HG02840 (cell line): ENCODE data around the gene GJD3.
"Not testable (repeated sequence)": the region's sequence is repeated elsewhere in the genome, so short reads cannot be mapped to it uniquely, and the experiment has no call there.

ENCODE experiments used
- ATAC-seq: cut with Tn5 transposase; IDR thresholded peaks from one replicate; pipeline ENCODE4 v1.9.1; 2021; ENCODE audit warnings: mild to moderate bottlenecking, moderate library complexity, moderate number of reproducible peaks; ENCODE audit not compliant: unreplicated experiment, low FRiP score

The GJD3 gene, protein sequence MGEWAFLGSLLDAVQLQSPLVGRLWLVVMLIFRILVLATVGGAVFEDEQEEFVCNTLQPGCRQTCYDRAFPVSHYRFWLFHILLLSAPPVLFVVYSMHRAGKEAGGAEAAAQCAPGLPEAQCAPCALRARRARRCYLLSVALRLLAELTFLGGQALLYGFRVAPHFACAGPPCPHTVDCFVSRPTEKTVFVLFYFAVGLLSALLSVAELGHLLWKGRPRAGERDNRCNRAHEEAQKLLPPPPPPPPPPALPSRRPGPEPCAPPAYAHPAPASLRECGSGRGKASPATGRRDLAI

DNA sequence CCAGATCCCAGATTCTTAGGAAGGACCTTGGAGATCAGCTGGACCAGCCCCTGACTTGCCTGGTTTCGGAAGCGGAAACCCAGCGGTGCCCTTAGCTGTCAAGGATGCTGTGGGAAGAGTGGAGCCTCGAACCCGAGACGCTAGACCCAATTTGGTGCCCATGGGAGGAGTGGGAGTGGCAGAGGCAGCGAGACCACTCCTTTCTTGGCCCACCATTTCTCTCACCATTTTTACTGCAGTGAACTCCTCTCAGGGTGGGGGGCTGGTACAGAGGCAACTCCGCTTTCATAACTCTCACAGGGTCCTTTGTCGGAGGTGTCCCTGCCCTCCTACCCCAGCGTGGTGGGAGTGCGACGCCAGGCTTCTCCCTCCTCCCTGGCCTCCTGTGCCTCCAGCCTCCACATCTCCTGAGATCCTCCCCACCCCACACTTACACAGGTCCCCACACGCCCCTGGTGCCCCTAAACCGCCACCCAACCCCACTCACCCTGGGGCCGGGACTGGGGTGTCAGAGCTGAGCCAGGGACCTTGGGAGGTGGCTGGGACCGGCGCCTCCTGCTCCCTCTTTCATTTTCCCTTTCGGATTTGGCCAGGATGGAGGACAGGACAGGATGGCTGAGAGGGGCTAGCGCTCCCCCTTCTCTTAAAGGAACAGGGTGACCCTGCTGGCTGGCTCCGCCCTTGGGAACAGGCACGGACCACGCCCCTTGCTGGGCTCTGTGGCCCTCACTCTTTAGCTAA is at the start of gene GJD3:
TSS of gene GJD3 (minus strand) at position 617 of the 741 bp plus-strand sequence. CDS start 922 bp downstream, outside the sequence.
- no peak for ATAC-seq

- ATAC-seq, result not testable (repeated sequence)
These were observed 49.8 kb upstream of the GJD3 start for GRCh38 chr17:40414312-40414711.

DNA sequence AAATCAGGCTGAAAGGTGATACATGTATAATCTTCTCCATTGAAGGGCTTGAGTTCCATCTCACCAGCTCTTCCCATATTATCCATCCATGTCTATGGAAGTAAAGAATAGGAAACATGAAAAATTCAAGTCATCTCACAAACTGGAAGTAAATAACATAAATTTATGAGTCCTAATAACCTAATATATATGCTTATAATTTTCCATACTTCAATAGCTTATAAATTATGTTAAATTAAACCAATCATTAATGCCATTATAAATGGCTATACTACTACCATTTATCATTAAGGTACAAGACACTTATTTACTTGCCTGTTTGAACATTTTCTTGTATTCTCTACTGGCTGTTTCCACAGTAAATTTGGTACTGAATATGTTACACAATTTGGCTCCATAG is 48.3 kb upstream of the GJD3 start:
- ATAC-seq, result no peak

DNA sequence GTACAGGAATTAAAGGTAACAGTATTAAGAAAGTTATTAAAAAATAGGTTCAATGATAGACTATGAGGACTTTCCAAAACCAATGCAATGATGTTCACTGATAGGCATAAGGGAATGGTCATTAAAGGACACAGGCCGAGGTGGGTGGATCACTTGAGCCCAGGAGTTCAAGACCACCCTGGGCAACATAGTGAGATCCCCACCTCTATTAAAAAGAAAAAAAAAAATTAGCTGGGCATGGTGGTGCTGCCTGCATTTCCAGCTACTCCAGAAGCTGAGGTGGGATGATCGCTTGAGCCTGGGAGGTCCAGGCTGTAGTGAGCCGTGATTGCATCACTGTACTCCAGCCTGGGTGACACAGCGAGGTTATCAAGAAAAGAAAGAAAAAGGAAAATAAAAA is 47.3 kb upstream of the GJD3 start:
- no peak for ATAC-seq

- no peak for ATAC-seq
These were observed 45.5 kb upstream of the GJD3 start for GRCh38 chr17:40410082-40410481.

DNA sequence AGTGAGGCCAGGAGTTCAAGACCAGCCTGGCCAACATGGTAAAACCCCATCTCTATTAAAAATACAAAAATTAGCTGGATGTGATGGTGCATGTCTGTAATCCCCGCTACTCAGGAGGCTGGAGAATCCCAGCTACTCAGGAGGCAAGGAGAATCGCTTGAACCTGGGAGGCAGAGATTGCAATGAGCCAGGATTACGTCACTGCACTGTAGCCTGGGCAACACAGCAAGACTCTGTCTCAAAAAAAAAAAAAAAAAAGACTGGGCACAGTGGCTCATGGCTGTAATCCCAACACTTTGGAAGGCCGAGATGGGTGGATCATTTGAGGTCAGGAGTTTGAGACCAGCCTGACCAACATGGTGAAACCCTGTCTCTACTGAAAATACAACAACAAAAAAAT is 45.0 kb upstream of the GJD3 start:
- not testable (repeated sequence) for ATAC-seq

DNA sequence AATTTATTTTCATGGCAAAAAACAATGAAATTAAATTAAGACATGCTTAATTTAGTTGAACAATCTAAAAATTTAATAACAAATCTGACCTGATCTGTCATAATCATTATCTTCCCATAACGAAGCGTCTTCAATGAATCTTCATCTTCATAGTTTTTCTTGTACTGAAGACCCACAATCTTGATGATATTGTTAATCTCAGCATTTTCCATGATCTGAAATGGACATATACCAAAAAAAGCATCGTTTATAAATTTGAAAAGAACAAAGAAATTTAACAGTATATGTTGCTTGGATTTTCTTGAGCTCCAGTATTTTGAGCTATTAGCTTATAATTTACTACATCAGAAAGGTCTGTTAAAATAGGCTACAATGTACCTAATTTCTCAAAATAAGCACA is 42.9 kb upstream of the GJD3 start:
- no peak for ATAC-seq

GRCh38 chr17:40404003-40404402 is 39.5 kb upstream of the GJD3 start:
- no peak for ATAC-seq

- ATAC-seq, result no peak
These were observed 38.1 kb upstream of the GJD3 start for GRCh38 chr17:40402668-40403067.

- ATAC-seq, result no peak
These were observed 34.6 kb upstream of the GJD3 start for GRCh38 chr17:40399185-40399584.

DNA sequence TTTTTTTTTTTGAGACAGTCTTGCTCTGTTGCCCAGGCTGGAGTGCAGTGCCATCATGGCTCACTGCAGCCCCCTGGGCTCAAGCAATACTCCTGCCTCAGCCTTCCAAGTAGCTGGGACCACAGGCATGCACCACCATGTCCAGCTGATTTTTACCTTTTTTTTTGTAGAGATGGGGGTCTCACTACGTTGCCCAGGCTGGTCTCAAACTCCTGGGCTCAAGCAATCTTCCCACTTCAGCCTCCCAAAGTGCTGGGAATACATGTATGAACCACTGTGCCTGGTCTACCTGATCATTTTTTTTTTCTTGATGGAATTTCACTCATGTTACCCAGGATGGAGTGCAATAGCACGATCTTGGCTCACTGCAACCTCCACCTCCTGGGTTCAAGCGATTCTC is 22.0 kb upstream of the GJD3 start:
- ATAC-seq, result not testable (repeated sequence)

DNA sequence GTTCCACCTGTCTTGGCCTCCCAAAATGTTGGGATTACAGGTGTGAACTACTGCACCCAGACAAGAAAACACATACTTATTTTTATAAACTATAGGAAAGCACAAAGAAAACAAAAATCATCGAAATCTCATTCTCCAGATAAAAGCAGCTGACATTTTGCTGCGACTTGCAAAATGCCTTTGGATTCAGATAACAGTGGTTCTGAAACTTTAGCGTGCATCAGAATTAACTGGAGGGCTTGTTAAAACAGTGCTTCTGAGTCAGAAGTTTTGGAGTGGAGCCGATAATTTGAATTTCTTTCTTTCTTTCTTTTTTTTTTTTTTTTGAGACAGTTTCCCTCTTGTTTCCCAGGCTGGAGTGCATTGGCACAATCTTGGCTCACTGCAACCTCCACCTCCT is 17.7 kb upstream of the GJD3 start:
- ATAC-seq, result no peak

- no peak for ATAC-seq
These were observed 14.4 kb upstream of the GJD3 start for GRCh38 chr17:40378966-40379365.

- ATAC-seq, result no peak
These were observed 13.3 kb upstream of the GJD3 start for GRCh38 chr17:40377832-40378231.

DNA sequence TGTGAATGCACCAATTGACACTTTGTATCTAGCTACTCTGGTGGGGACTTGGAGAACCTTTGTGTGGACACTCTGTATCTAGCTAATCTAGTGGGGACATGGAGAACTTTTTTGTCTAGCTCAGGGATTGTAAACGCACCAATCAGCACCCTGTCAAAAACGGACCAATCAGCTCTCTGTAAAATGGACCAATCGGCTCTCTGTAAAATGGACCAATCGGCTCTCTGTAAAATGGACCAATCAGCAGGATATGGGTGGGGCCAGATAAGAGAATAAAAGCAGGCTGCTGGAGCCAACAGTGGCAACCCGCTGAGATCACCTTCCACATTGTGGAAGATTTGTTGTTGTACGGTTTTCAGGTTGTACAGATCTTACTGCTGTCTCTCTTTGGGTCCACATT is 12.0 kb upstream of the GJD3 start:
- ATAC-seq, result not testable (repeated sequence)

DNA sequence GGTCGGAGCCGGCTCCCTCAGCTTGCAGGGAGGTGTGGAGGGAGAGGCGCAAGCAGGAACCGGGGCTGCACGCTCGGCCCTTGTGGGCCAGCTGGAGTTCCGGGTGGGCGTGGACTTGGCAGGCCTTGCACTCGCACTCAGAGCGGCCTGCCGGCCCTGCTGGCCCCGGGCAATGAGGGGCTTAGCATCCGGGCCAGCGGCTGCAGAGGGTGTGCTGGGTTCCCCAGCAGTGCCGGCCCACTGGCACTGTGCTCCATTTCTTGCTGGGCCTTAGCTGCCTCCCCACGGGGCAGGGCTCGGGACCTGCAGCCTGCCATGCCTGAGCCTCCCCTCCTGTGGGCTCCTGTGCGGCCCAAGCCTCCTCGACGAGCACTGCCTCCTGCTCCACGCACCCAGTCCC is 11.2 kb upstream of the GJD3 start:
- not testable (repeated sequence) for ATAC-seq

GRCh38 chr17:40374821-40375498 is 10.4 kb upstream of the GJD3 start:
- ATAC-seq, result no peak

- ATAC-seq, result no peak
These were observed 9.5 kb upstream of the GJD3 start for GRCh38 chr17:40373999-40374398.

DNA sequence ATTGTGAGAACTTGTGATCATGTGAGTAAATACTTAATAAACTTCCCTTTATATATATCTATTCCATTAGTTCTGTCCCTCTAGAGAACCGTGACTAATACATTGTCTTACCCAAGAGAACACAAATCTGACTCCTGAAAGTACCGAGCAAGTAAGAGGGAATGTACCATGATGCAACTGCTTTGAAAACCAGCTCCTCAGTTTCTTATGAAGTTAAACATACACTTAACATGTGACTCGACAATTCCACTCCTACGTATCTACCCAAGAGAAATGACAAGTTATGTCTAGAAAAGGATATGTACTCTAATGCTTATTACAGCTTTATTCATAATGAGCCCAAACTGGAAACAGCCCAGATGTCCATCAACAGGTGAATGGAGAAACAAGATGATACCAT is 8.8 kb upstream of the GJD3 start:
- no peak for ATAC-seq

DNA sequence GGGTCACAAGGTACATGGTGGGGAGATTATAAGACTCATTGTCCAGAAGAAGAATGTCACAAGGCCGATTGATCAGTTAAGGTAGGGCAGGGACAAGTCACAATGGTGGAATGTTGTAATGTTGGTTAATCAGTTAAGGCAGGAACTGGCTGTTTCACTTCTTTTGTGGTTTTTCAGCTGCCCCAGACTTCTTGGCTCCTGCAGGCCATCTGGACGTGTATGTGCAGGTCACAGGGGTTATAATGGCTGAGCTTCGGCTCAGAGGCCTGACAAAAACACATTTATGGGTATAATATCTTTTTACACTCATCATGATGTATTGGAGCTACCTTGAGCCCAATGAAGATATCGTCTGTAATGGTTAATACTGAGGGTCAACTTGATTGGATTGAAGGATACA is 8.1 kb upstream of the GJD3 start:
- ATAC-seq, result not testable (repeated sequence)

DNA sequence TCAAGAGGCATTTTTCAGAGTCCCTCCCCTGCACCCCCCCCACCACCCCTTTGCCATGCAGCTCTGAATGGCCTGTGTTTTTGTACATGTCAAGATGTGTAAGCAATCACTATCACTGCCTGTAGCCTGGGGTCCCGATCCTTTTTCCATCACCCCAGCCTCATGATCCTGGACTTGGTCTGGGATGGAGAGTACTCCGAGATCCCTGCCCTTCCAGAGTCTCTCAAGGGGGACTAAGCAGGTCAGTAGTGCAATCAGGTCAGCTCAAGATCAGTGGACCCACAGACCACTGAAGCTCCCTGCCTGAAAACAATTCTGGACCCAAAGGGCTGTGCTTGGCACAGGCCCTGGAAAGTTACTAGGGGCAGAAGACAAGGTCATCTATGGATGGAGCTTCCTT is 7.5 kb upstream of the GJD3 start:
- no peak for ATAC-seq
